DMS 273 (cell line): ENCODE data around the gene APRT.
"Not testable (repeated sequence)": the region's sequence is repeated elsewhere in the genome, so short reads cannot be mapped to it uniquely, and the experiment has no call there.

Experiments
- DNase-seq: peaks from one replicate; lab custom pipeline; 2025; ENCODE audit not compliant: unreplicated experiment; lab: John Stamatoyannopoulos, UW

The APRT gene

DNA sequence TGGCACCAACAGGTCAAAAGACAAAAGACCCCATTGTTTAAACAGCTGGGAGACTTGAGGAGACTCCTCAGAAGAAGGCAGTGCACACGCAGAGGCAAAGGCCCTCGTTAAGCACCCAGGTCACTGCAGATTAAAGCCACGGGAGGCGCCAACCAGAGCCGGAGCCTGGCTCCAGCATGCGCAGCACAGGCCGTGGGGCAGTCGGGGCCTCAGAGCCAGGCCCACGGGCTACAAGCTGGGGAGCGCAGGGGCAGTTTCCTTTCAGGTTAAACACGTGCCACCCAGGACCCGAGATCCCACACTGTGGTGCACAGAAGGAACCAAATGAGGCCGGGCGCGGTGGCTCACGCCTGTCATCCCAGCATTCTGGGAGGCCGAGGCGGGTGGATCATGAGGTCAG is 35.9 kb downstream of the APRT start:
- no peak for DNase-seq

DNA sequence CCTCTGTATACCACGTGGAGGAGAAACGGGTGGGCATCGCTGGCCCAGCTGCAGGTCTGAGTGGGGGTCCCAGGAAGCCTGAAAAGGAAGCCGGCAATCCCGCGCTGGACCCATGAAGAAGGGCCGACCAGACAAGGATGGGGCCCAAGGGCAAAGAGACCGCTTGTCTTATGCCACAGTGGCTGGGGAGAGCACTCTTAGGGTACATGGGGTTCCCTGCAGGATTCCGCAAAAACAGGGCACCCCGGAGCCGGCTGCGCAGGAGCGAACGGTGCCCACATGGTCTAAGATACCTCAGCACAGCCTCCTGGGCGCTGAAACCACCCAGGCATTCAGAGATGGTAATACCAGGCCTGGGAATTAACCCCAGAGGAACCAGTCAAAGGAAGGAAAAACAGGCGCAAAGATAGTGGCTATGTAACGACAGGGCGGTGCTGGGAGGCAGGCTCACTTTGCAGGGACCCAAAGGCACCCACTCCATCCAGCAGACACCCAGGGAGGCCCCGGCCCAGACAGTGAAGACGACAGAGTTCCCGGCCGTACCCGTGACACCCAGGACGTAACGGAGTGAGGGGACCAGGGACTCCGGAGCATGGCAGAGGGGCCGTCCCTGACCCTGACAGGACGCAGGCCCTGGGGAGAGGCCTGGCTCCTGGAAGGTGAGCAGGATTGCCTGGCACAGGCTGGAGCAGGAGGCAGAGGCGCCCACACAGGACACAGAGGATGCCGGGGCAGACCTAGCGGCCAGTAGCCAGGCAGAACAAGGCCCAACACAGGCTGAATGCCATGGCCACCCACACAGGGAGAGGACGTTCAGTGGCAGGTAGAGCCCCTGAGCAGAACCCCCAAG is 37.0 kb downstream of the APRT start:
- no peak for DNase-seq

DNA sequence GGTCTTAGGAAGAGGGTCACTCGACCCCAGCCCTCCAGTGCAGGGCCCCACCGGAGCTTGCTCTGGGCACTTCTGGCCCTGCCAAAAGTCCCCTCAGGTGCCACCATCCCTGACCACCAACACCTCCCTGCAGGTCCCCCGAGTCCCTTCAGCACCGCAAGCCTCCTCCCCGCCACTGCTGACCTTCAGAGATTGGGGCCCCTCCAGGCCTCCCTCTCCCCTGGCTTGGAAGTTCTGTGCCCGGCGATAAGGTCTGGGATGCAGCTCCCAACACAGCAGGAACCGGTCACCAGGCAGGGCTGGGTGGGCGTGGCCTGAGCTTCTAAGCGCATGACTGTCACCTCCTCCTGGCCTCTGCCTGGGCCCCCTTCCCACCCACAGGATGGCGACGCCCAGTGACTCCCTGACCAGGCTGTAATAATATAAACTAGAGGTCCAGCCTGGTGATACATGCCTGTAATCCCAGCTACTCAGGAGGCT is 37.9 kb downstream of the APRT start:
- peak; percentile 50 for DNase-seq

DNA sequence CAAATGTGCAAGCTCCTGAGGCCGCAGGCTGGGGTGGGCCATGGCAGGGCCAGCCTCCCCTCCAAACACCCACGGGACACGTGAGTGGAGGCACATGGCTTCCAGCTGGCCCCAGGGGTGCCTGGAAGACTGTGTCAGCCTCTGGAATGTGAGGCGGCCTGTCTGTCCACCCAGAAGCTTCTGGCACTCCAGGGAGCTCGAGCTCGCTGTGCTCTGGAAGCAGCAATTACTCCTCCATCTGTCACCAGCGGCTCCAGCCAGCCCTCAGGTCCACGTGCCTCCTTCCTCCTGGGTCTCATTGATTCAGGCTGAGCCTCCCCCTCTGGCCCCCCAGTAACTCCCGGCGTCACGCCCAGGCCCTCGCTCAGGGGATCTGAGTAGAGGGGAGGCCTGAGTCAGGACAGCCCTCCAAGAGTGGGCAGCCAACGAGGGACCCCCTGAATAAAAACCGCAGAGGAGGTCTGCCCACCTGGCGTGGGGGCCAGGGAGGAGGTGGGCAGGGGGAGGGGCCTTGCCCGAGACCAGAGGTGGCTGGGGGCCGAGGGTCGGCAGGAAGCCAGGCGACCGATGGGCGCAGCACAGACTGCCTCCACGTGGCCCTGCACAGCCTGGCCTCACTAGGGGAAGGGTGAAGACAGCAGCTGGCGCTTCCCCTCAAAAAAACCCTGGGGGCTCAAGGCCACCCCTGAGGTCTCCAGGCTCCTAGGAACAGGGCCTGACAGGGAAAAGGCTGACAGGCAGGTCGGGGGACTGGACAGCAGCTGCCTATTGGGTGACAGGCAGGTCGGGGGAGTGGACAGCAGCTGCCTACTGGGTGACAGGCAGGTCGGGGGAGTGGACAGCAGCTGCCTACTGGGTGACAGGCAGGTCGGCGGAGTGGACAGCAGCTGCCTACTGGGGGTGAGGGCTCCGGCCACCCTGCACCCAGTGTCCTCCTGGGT is 38.6 kb downstream of the APRT start:
- peak; percentile 97 for DNase-seq

DNA sequence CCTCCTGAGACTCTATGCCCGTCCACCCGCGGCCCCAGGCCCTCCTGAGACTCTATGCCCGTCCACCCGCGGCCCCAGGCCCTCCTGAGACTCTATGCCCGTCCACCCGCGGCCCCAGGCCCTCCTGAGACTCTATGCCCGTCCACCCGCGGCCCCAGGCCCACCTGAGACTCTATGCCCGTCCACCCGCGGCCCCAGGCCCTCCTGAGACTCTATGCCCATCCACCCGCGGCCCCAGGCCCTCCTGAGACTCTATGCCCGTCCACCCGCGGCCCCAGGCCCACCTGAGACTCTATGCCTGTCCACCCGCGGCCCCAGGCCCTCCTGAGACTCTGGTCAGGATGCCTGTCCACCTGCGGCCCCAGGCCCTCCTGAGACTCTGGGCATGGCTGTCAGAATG is 39.9 kb downstream of the APRT start:
- DNase-seq: not testable (repeated sequence)

GRCh38 chr16:88771294-88771772 is 40.4 kb downstream of the APRT start:
- peak; percentile 77 for DNase-seq

- DNase-seq: peak; percentile 87
Observed at GRCh38 chr16:88770461-88771293, 41.1 kb downstream of the APRT start.

- DNase-seq: peak; percentile 78
Observed at GRCh38 chr16:88769617-88770460, 41.9 kb downstream of the APRT start.

DNA sequence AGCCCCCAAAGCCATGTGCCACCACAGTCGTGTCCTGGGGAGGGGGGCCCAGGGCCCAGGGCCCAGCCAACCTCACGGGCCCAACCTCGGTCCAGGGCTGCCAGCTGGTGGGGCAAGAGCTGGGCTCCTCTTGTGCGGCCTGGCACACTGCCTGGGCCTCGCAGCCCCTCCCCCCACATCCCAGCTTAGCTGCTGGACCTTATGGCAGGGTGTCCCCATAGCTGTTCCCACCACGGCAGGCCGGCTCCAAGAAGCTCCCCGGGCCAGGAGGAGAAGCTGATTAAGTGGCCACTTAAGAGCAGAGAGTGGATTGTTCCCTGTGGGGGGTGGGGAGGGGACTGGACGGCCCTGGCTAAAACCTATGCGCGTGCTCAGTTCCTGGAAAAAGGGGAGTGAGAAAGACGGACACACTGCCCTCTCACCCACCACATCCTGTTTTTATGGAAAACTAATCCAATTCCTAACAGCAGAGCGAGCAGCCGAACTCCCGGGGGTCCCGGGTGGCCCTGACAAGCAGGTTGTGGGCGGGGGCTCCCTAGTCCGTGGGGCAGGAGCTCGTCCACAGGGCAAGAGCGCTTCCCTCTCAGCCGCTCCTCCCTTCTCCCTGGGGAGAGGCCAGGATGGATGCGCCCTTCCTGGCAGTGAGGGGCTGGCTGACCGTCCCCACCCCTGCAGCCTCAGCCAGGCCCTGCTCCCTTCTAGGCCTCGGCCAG is 43.5 kb downstream of the APRT start:
- DNase-seq: peak; percentile 86

- DNase-seq: peak; percentile 67
Observed at GRCh38 chr16:88767546-88768070, 44.1 kb downstream of the APRT start.

DNA sequence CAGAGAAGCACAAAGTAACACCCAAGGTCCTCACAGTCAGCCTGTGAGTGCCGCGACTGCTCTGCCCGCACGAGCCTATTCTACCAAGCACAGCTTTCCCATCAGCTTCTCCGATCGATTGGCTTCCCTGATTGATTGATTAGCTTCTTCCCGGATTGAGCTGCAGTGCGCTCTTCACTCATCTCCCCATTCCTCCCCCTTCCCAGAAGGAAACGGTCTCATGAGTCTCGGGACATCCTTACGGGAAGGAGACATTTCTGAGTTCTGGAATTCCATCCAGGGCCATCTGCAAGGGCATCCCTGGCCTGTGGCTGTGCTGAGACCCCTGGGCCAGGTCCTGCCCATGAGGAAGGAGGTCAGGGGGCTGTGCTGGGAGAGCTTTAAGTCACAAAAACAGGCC is 44.8 kb downstream of the APRT start:
- DNase-seq: no peak

DNA sequence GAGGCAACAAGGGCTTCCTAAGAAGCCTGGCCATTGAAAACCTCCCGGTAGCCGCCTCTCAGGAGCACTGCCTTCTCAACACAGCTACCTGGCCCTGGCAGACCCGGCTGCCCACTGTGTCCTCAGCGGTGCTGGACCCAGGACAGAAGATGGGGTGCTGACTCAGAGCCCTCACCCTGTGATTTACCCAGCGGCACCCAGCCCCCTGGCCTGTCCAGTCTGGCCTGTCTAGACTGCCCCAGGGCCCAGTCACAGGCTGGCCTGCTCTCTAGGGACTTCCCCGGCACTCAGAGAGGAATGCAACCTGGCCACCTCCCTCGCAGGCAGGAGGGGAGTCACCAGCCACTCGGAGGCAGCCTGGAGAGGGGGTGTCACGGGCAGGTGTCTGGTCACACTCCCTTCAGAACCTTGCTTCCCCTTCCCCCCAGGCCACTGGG is 46.8 kb downstream of the APRT start:
- no peak for DNase-seq

DNA sequence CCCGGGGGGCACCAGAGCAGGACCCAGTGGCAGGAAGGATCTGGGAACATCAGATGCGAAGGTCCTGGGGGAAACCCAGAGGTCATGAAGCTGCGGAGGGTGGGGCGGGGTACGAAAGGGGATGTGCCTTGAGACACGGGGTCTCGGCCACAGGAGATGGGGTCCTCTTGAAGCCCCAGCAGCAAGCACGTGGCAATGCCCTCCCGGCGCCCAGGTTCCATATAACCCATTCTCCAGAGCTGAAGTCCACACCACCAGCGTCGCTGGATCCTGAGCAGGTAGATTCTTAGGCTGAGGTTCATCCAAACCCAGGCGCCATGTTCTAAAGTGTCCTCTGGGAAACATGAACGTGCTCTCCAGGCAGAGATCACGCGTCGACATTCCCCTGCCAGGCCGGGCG is 47.6 kb downstream of the APRT start:
- no peak for DNase-seq

DNA sequence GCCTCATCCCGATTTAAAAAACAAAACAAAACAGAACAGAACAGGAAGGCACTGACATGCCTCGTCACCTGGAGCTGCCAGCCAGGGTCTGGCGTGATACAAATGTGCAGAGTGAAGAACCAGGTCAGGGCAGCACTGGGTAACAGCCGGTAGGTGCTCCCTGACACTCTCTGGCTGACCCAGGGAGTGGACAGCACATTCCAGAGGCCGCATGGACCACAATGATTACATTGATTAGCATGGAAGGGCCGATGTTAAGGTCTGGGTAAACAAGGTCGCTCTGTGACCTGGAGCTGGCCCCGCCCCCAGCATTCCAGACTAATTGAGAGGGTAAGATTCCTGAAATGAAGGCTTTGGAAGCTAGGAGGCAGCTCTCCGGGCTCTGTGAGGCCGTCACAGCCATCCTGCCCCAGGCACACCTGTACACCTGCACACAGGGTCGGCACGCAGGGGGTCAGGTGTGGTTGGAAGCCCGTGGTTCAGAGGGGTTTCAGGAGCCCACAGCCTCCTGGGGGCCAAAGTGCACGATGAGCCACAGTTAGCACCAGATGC is 48.1 kb downstream of the APRT start:
- DNase-seq: no peak

- DNase-seq: no peak
Observed at GRCh38 chr16:88762941-88763340, 48.8 kb downstream of the APRT start.

DNA sequence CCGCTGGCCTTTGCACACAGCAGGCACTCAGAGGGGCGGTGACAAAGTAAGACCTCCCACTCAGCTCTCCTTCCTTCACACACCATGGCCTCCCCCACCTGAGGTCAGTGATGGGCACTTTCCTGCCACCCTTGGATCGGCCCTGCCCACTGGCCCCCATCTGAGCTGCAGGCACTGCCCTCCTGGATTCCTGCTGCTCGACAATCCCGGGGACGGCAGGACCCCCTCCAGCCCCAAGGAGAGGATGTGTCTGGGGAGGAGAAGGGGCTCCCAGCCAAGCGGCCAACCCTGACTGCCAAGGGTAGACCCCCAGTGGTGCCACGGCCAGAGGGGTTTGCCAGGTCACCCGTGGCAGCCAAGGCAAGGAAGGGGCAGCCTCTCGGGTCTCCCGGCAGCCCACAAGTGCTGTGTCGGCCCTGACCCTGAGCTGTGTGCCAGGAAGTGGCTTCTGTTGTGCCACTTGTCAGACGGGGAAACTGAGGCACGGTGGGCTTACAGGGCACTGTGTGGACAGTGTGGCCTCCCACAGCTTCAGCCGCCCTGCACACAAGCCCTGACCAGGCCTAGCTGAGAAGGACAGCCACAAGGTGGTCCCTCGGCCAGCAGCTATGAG is 49.4 kb downstream of the APRT start:
- DNase-seq: no peak

GRCh38 chr16:88761830-88762229 is 49.9 kb downstream of the APRT start:
- no peak for DNase-seq

DNA sequence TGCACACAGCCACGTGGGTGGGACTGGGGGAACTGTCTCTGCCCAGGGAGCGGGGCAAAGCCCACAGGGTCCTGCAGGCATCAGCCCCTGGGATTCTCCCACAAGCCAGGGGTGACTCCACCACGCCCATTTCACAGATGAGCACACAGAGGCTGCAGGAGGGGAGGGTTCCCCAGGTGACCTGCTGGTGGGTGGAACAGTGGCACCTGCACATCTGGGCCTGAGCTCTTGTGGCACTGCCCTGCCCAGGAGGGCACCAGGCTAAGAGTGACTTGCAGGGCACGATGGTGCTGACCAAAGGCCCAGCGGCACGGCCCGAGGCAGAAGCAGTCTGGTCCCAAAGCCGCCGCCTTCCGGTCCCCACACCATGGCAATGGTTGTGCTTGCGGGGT is 50.6 kb downstream of the APRT start:
- DNase-seq: no peak
